NCI-H2029 treated with DMSO at 0.1 percent for 48 hours (cell line): Measurements from ENCODE around the gene SNX10.

Source experiments
- DNase-seq: peaks from one replicate; lab custom pipeline; 2025; lab: John Stamatoyannopoulos, UW

Gene SNX10

GRCh38 chr7:26404189-26404996 lies 112.7 kb downstream of the SNX10 start:
- DNase-seq = no peak

GRCh38 chr7:26406433-26406832 lies 114.8 kb downstream of the SNX10 start:
- no peak for DNase-seq

GRCh38 chr7:26409661-26410547 lies 118.2 kb downstream of the SNX10 start:
- DNase-seq = no peak

GRCh38 chr7:26413007-26413691 lies 121.5 kb downstream of the SNX10 start:
- peak; percentile 99 for DNase-seq

DNA sequence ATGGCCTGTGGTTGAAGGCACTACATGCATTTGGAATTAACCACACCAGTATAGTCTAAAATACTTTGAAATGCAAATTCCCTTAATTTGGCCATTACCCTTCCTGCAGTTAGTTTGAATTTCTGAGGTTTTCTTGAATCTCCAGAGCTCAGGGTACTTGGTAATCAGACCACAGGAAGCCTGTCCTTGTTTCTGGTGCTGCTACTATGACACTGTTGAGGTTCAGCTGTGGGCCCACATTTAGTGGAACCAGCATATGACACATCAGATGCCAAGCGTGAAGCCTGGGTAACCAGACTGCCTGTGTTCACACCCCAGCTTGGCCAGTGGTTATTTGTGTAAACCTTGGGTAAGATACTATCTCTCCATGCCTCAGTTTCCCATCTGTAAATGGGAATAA lies 124.3 kb downstream of the SNX10 start:
- no peak for DNase-seq

GRCh38 chr7:26417911-26418413 lies 126.3 kb downstream of the SNX10 start:
- DNase-seq = no peak

GRCh38 chr7:26419198-26419597 lies 127.5 kb downstream of the SNX10 start:
- no peak for DNase-seq

- DNase-seq = no peak
Measured at GRCh38 chr7:26420422-26421019, 128.9 kb downstream of the SNX10 start.

- no peak for DNase-seq
Measured at GRCh38 chr7:26422761-26423160, 131.1 kb downstream of the SNX10 start.

- no peak for DNase-seq
Measured at GRCh38 chr7:26423436-26423835, 131.8 kb downstream of the SNX10 start.
